Panc1 (cell line): ENCODE data around the gene LPAR3. TPM values are rescaled to one million over a fixed set of nuclear protein-coding genes. Genes with fewer than 3 reads are reported as not detected.

Source experiments
- ATAC-seq: fragments of 200-7000 bp; cut with Tn5 transposase; 2 replicates; pipeline ENCODE4 v1.9.1; 2020; ENCODE audit warnings: mild to moderate bottlenecking, moderate library complexity
- BruUV-seq: library from RNA; stranded (reverse); fragments of 400-500 nt; replicated peaks from 2 replicates; lab custom pipeline; 2021; lab: Mats Ljungman, UMichigan
- CTCF ChIA-PET: fragments of 300-600 bp; sonication (Branson Sonifier 250); formaldehyde crosslinking; loops from one replicate; lab custom pipeline; 2022; ENCODE audit warnings: antibody characterized with exemption; lab: Charles Lee
- POLR2A ChIA-PET: fragments of 300-600 bp; sonication (Branson Sonifier 250); formaldehyde crosslinking; loops from one replicate; lab custom pipeline; 2022; ENCODE audit warnings: antibody characterized with exemption; lab: Charles Lee
- DNase-seq: peaks from one replicate; pipeline ENCODE4 v3.0.0-alpha.2; 2010; ENCODE audit warnings: low read depth, low spot score
- H3K27ac ChIP-seq: 2 replicates; pipeline ENCODE4 v1.5.1; 2011; ENCODE audit warnings: mild to moderate bottlenecking, low read length, inconsistent platforms
- H3K27me3 ChIP-seq: fragments of 200-500 bp; sonication (Bioruptor generic); 2 replicates; pipeline ENCODE4 v1.6.0; 2014; ENCODE audit warnings: low read length, inconsistent platforms; ENCODE audit not compliant: control insufficient read depth, insufficient read depth
- H3K36me3 ChIP-seq: fragments of 200-500 bp; sonication (Bioruptor generic); 2 replicates; pipeline ENCODE4 v1.5.1; 2014; ENCODE audit warnings: inconsistent platforms, mild to moderate bottlenecking, low read length, moderate library complexity; ENCODE audit not compliant: control insufficient read depth, insufficient read depth
- H3K4me1 ChIP-seq: 2 replicates; pipeline ENCODE4 v1.5.1; 2011; ENCODE audit warnings: inconsistent platforms, mild to moderate bottlenecking, low read length, moderate library complexity; ENCODE audit not compliant: control insufficient read depth, insufficient read depth
- H3K4me3 ChIP-seq, 2 experiments: 2 replicates each; pipeline ENCODE4 v1.5.1; 2011 to 2012; ENCODE audit warnings: low read depth in 2 of 2, low read length in 2 of 2, mild to moderate bottlenecking in 2 of 2, inconsistent platforms in 1 of 2, moderate library complexity in 1 of 2
- H3K9me3 ChIP-seq: fragments of 200-500 bp; sonication (Bioruptor generic); 2 replicates; pipeline ENCODE4 v1.5.1; 2014; ENCODE audit warnings: low read depth, mild to moderate bottlenecking, inconsistent platforms, low read length, moderate library complexity; ENCODE audit not compliant: control insufficient read depth, insufficient read depth
- CTCF ChIP-seq: fragments of 450-650 bp; IDR thresholded peaks from 2 replicates; pipeline ENCODE4 v1.5.1; 2017; ENCODE audit warnings: mild to moderate bottlenecking
- POLR2AphosphoS5 ChIP-seq: IDR thresholded peaks from 2 replicates; pipeline ENCODE4 v1.6.1; 2012; ENCODE audit warnings: mild to moderate bottlenecking, low read depth, low read length, moderate library complexity
- SIN3A ChIP-seq: IDR thresholded peaks from 2 replicates; pipeline ENCODE4 v1.6.1; 2012; ENCODE audit warnings: low read depth, mild to moderate bottlenecking, low read length, moderate library complexity, borderline replicate concordance; ENCODE audit not compliant: insufficient read depth
- TCF7L2 ChIP-seq: IDR thresholded peaks from 2 replicates; pipeline ENCODE4 v1.6.1; 2011; ENCODE audit warnings: mild to moderate bottlenecking, low read depth, low read length, inconsistent platforms
- in situ Hi-C: cut with HindIII; loops from 2 replicates; pipeline ENCODE4 v1.10.0; 2016; ENCODE audit warnings: low sequenced_read_pairs, low pct_unique_long_range_greater_than_20kb
- intact Hi-C: fragments of 100-400 bp; cut with micrococcal nuclease; formaldehyde crosslinking; loops from one replicate; pipeline ENCODE4 v1.10.0; 2022; ENCODE audit not compliant: unreplicated experiment
- total RNA-seq: library from RNA; stranded (reverse); gene quantifications from one replicate; pipeline ENCODE4 v1.2.1, GENCODE V29; 2021; ENCODE audit not compliant: unreplicated experiment
- TF ChIP-seq, protein P1 (sequence below), 2 experiments: IDR thresholded peaks; 2 replicates each; pipeline ENCODE4 v1.6.1; 2011 to 2012; ENCODE audit warnings: low read depth in 2 of 2, control low read depth in 1 of 2, low read length in 1 of 2, mild to moderate bottlenecking in 1 of 2, moderate library complexity in 1 of 2; ENCODE audit not compliant: insufficient read depth in 1 of 2

The LPAR3 gene
- total RNA-seq, 1 experiment from 2014 or later: 6.3 TPM

DNA sequence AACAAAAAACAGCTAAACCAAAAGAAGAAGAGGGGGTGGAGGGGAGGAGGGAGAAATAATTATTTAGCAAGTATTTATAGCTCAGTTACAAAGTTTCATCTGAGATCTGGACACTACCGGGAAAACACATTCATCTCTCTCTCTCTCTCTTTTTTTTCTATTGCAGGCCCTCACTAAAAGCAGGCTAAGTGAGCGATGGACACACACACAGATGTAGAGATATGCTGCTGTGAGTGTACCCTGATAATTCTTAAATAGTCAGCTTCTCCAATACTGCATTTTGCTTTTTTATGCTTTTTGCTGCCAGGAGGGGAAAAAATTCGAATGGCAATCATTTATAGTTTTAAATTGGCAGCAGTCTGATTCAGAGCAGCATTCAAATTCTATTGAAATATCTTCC, 65.0 kb downstream of the LPAR3 start:
- no peaks in the 10 kb centered on the region for H3K9me3 ChIP-seq
- intact Hi-C loops: no loop called here
- no peak for ATAC-seq
- CTCF ChIA-PET: no interaction called here
- in situ Hi-C loops: no loop called here
- no TSS peak for BruUV-seq
- no peak overlapping the region for H3K4me3 ChIP-seq
- peaks cover 3% of the 10 kb centered on the region; the same call in 1 of the 2 replicates for H3K27me3 ChIP-seq
- POLR2A ChIA-PET: interaction anchor here (0.6 kb wide), 1 partner anchor 19 kb away, joined by 3 read pairs; no protein-coding TSS in a partner anchor
- H3K36me3 ChIP-seq: no peaks in the 10 kb centered on the region
- DNase-seq: no peak
- peaks cover 5% of the 10 kb centered on the region for H3K4me1 ChIP-seq
- TF ChIP-seq, protein P1, sequence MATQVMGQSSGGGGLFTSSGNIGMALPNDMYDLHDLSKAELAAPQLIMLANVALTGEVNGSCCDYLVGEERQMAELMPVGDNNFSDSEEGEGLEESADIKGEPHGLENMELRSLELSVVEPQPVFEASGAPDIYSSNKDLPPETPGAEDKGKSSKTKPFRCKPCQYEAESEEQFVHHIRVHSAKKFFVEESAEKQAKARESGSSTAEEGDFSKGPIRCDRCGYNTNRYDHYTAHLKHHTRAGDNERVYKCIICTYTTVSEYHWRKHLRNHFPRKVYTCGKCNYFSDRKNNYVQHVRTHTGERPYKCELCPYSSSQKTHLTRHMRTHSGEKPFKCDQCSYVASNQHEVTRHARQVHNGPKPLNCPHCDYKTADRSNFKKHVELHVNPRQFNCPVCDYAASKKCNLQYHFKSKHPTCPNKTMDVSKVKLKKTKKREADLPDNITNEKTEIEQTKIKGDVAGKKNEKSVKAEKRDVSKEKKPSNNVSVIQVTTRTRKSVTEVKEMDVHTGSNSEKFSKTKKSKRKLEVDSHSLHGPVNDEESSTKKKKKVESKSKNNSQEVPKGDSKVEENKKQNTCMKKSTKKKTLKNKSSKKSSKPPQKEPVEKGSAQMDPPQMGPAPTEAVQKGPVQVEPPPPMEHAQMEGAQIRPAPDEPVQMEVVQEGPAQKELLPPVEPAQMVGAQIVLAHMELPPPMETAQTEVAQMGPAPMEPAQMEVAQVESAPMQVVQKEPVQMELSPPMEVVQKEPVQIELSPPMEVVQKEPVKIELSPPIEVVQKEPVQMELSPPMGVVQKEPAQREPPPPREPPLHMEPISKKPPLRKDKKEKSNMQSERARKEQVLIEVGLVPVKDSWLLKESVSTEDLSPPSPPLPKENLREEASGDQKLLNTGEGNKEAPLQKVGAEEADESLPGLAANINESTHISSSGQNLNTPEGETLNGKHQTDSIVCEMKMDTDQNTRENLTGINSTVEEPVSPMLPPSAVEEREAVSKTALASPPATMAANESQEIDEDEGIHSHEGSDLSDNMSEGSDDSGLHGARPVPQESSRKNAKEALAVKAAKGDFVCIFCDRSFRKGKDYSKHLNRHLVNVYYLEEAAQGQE (IDR thresholded peaks at IDR 0.05; ENCODE audit: insufficient read depth in 1 of 2, low read depth in 2 of 2, low read length in 1 of 2): no peak
- TF ChIP-seq POLR2AphosphoS5: no peak
- TF ChIP-seq SIN3A: no peak
- TF ChIP-seq CTCF: no peak
- TF ChIP-seq TCF7L2: no peak
- no peak overlapping the region for H3K27ac ChIP-seq

GRCh38 chr1:84827555-84827954, 65.5 kb downstream of the LPAR3 start:
- TF ChIP-seq, protein P1 (IDR thresholded peaks at IDR 0.05; ENCODE audit: insufficient read depth in 1 of 2, low read depth in 2 of 2, low read length in 1 of 2): no peak
- TF ChIP-seq CTCF (no peak), SIN3A (no peak), TCF7L2 (no peak), POLR2AphosphoS5 (no peak)
- ATAC-seq (no peak), DNase-seq (no peak)
- in situ Hi-C loops (no loop called here), intact Hi-C loops (no loop called here)
- CTCF ChIA-PET: no interaction called here
- POLR2A ChIA-PET: interaction anchor here (0.6 kb wide), 1 partner anchor 19 kb away, joined by 3 read pairs; no protein-coding TSS in a partner anchor
- peaks cover under 1% of the 10 kb centered on the region; the same call in 1 of the 2 replicates for H3K4me1 ChIP-seq
- no peaks in the 10 kb centered on the region for H3K9me3 ChIP-seq
- H3K36me3 ChIP-seq: no peaks in the 10 kb centered on the region
- peaks cover 3% of the 10 kb centered on the region; the same call in 1 of the 2 replicates for H3K27me3 ChIP-seq
- H3K27ac ChIP-seq: no peak overlapping the region
- no peak overlapping the region for H3K4me3 ChIP-seq
- no TSS peak for BruUV-seq
